ENCODE data around the gene INA.

- TF ChIP-seq, protein P1, sequence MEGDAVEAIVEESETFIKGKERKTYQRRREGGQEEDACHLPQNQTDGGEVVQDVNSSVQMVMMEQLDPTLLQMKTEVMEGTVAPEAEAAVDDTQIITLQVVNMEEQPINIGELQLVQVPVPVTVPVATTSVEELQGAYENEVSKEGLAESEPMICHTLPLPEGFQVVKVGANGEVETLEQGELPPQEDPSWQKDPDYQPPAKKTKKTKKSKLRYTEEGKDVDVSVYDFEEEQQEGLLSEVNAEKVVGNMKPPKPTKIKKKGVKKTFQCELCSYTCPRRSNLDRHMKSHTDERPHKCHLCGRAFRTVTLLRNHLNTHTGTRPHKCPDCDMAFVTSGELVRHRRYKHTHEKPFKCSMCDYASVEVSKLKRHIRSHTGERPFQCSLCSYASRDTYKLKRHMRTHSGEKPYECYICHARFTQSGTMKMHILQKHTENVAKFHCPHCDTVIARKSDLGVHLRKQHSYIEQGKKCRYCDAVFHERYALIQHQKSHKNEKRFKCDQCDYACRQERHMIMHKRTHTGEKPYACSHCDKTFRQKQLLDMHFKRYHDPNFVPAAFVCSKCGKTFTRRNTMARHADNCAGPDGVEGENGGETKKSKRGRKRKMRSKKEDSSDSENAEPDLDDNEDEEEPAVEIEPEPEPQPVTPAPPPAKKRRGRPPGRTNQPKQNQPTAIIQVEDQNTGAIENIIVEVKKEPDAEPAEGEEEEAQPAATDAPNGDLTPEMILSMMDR (conservative IDR thresholded peaks at IDR 0.05 in 1 of 2, IDR thresholded peaks at IDR 0.05 in 1 of 2; ENCODE audit: low read depth in 1 of 2, low read length in 2 of 2): no peak
- no peak for TF ChIP-seq EZH2 (IDR thresholded peaks at IDR 0.05; ENCODE audit: low read length, missing control alignments)
Measured at GRCh38 chr10:103257812-103258211, 19.1 kb upstream of the INA start.

All from fibroblast of lung (primary cell).